HepG2 (cell line): ENCODE results near the gene LRRC8D. TPM values are rescaled to one million over a fixed set of nuclear protein-coding genes. Genes with fewer than 3 reads are reported as not detected.

Source experiments
- CEBPG ChIP-seq: IDR thresholded peaks from 2 replicates; pipeline ENCODE4 v1.6.1; 2016
- FOXP1 ChIP-seq, 2 experiments: fragments of 450-650 bp in 1 of 2; IDR thresholded peaks; 2 replicates each; pipeline ENCODE4 v1.6.1; 2017 to 2018; ENCODE audit warnings: antibody characterized with exemption in 1 of 2
- HDAC6 ChIP-seq: fragments of 200-600 bp; sonication (generic); IDR thresholded peaks from 2 replicates; pipeline ENCODE4 v1.7.0; 2017; ENCODE audit warnings: mild to moderate bottlenecking, antibody characterized with exemption, low read length, low read depth
- HMGXB4 ChIP-seq, 2 experiments: sonication (generic) in 1 of 2; formaldehyde crosslinking in 1 of 2; IDR thresholded peaks; 2 replicates each; pipeline versions ENCODE4 v1.4.0 to v1.6.1; 2018 to 2020; ENCODE audit warnings: missing genetic modification reagents in 2 of 2, borderline replicate concordance in 1 of 2, low read depth in 1 of 2, mild to moderate bottlenecking in 1 of 2, missing biosample characterization in 1 of 2
- HNF4A ChIP-seq: sonication (generic); formaldehyde crosslinking; IDR thresholded peaks from 2 replicates; pipeline ENCODE4 v1.4.0; 2020; ENCODE audit warnings: missing genetic modification reagents
- HOXA3 ChIP-seq: sonication (generic); formaldehyde crosslinking; IDR thresholded peaks from 2 replicates; pipeline ENCODE4 v1.5.0; 2020; ENCODE audit warnings: missing genetic modification reagents
- MXI1 ChIP-seq: IDR thresholded peaks from 3 replicates; pipeline ENCODE4 v1.6.1; 2012; ENCODE audit warnings: low read depth, low read length, inconsistent platforms, borderline replicate concordance
- NPAS2 ChIP-seq: sonication (generic); formaldehyde crosslinking; IDR thresholded peaks from 2 replicates; pipeline ENCODE4 v1.8.0; 2022; ENCODE audit warnings: mild to moderate bottlenecking, missing genetic modification reagents, borderline replicate concordance
- NR2C2 ChIP-seq: sonication (generic); formaldehyde crosslinking; IDR thresholded peaks from 2 replicates; pipeline ENCODE4 v1.4.0; 2020; ENCODE audit warnings: missing genetic modification reagents, mild to moderate bottlenecking, moderate library complexity, borderline replicate concordance
- NR2F6 ChIP-seq, 2 experiments: IDR thresholded peaks; 2 replicates each; pipeline ENCODE4 v1.6.1; 2016; ENCODE audit warnings: antibody characterized with exemption in 1 of 2, mild to moderate bottlenecking in 1 of 2
- SOX6 ChIP-seq, 2 experiments: fragments of 450-650 bp in 1 of 2; sonication (generic) in 1 of 2; formaldehyde crosslinking in 1 of 2; IDR thresholded peaks; 2 replicates each; pipeline versions ENCODE4 v1.4.0 to v1.6.1; 2017 to 2020; ENCODE audit warnings: antibody characterized with exemption in 1 of 2, mild to moderate bottlenecking in 1 of 2, missing genetic modification reagents in 1 of 2
- TRIM24 ChIP-seq: sonication (generic); formaldehyde crosslinking; IDR thresholded peaks from 2 replicates; pipeline ENCODE4 v1.8.0; 2022; ENCODE audit warnings: mild to moderate bottlenecking, missing genetic modification reagents
- polyA plus RNA-seq, 8 experiments: library from polyadenylated mRNA; depleted of rRNA in 3 of 8; stranded (reverse) in 7 of 8; unstranded in 1 of 8; fragments of >200 nt; fragmentation: Illumina TruSeq in 4 of 8; extraction: Trizol in 4 of 8; gene quantifications; 2 replicates each; pipeline versions ENCODE4 v1.2.1 to v1.2.3, GENCODE V29; 2011 to 2016; ENCODE audit warnings: low read depth in 4 of 8, missing spikeins in 1 of 8, mixed read lengths in 1 of 8; ENCODE audit not compliant: insufficient read depth in 1 of 8
- total RNA-seq, 5 experiments: library from RNA; depleted of rRNA; stranded (reverse); fragments of >200 nt; fragmentation: Illumina TruSeq; extraction: Trizol; gene quantifications; 2 replicates each; pipeline ENCODE4 v1.2.3, GENCODE V29; 2016; ENCODE audit warnings: low read depth in 1 of 5
- TF ChIP-seq, protein P1 (sequence below): sonication (generic); formaldehyde crosslinking; IDR thresholded peaks from 2 replicates; pipeline ENCODE4 v1.4.0; 2020; ENCODE audit warnings: missing genetic modification reagents

Gene LRRC8D
- total and polyA plus RNA-seq, 2 of the 13 experiments (the other 11 are each of a cell fraction or from before 2014, with no cell fraction given): 29.9 to 45.5 TPM

GRCh38 chr1:89949991-89950624, 129.3 kb downstream of the LRRC8D start (continued):
- TF ChIP-seq HMGXB4 (CRISPR knock-in tag; IDR thresholded peaks at IDR 0.05; ENCODE audit: borderline replicate concordance in 1 of 2, low read depth in 1 of 2): no peak
- TF ChIP-seq FOXP1 (IDR thresholded peaks at IDR 0.05): no peak
- TF ChIP-seq FOXP1 (CRISPR knock-in tag; IDR thresholded peaks at IDR 0.05): peak; percentile 55; the same call in 1 of the 2 replicates
- TF ChIP-seq TRIM24 (CRISPR knock-in tag): no peak
- no peak for TF ChIP-seq MXI1
- TF ChIP-seq HNF4A (CRISPR knock-in tag): peak; percentile 83
- 0 out of 2 replicates have a peak, but pooled peaks have one; percentile 21 for TF ChIP-seq HOXA3 (CRISPR knock-in tag)
- TF ChIP-seq, protein P1, sequence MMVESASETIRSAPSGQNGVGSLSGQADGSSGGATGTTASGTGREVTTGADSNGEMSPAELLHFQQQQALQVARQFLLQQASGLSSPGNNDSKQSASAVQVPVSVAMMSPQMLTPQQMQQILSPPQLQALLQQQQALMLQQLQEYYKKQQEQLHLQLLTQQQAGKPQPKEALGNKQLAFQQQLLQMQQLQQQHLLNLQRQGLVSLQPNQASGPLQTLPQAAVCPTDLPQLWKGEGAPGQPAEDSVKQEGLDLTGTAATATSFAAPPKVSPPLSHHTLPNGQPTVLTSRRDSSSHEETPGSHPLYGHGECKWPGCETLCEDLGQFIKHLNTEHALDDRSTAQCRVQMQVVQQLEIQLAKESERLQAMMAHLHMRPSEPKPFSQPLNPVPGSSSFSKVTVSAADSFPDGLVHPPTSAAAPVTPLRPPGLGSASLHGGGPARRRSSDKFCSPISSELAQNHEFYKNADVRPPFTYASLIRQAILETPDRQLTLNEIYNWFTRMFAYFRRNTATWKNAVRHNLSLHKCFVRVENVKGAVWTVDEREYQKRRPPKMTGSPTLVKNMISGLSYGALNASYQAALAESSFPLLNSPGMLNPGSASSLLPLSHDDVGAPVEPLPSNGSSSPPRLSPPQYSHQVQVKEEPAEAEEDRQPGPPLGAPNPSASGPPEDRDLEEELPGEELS (CRISPR knock-in tag): peak; percentile 80
- 0 out of 2 replicates have a peak, but pooled peaks have one; percentile 9 for TF ChIP-seq NR2C2
- peak; percentile 85 for TF ChIP-seq NR2F6 (IDR thresholded peaks at IDR 0.05)
- TF ChIP-seq NR2F6 (CRISPR knock-in tag; IDR thresholded peaks at IDR 0.05): peak; percentile 60; the same call in 1 of the 2 replicates
- TF ChIP-seq SOX6 (IDR thresholded peaks at IDR 0.05): no peak
- peak; percentile 69; the same call in 1 of the 2 replicates for TF ChIP-seq SOX6 (CRISPR knock-in tag; IDR thresholded peaks at IDR 0.05)
- TF ChIP-seq HDAC6: no peak
- TF ChIP-seq NPAS2 (CRISPR knock-in tag): no peak
- peak; percentile 14; the same call in 1 of the 2 replicates for TF ChIP-seq CEBPG (CRISPR knock-in tag)
- TF ChIP-seq, all 625 proteins: peak for 40
